Lower lobe of right lung (tissue), 2 donors: ENCODE measurements around the gene HBE1. TPM values are rescaled to one million over a fixed set of nuclear protein-coding genes. Genes with fewer than 3 reads are reported as not detected.
"Not testable (repeated sequence)": the region's sequence is repeated elsewhere in the genome, so short reads cannot be mapped to it uniquely, and the experiment has no call there.

Experiments
- ATAC-seq, 2 donors: fragments of 200-7000 bp; cut with Tn5 transposase; one replicate each; pipeline ENCODE4 v1.9.1; 2020 to 2022; ENCODE audit warnings: mild to moderate bottlenecking in 2 of 2, moderate library complexity in 2 of 2
- DNase-seq: peaks from one replicate; pipeline ENCODE4 v3.0.0-alpha.2; 2020
- H3K27ac ChIP-seq: fragments of 200-600 bp; one replicate; pipeline ENCODE4 v1.8.0; 2022
- H3K27me3 ChIP-seq: fragments of 200-600 bp; one replicate; pipeline ENCODE4 v1.8.0; 2022; ENCODE audit warnings: low read depth
- H3K36me3 ChIP-seq: fragments of 200-600 bp; one replicate; pipeline ENCODE4 v1.8.0; 2022; ENCODE audit warnings: mild to moderate bottlenecking
- H3K4me1 ChIP-seq: fragments of 200-600 bp; one replicate; pipeline ENCODE4 v1.8.0; 2022
- H3K4me3 ChIP-seq: fragments of 200-600 bp; one replicate; pipeline ENCODE4 v1.8.0; 2022; ENCODE audit warnings: mild to moderate bottlenecking
- H3K9me3 ChIP-seq: fragments of 200-600 bp; one replicate; pipeline ENCODE4 v1.8.0; 2022
- intact Hi-C: fragments of 100-400 bp; cut with DNase I; formaldehyde crosslinking; loops from one replicate; pipeline ENCODE4 v1.11.0; 2022
- long read RNA-seq: library from polyadenylated mRNA; unstranded; transcript quantifications from one replicate; pipeline ENCODE4 v2.0.0, GENCODE V29; 2021
- total RNA-seq: library from RNA; stranded (reverse); fragmentation: NEBNext Ultra II Directional; extraction: Animal tissue kit (Norgen Biotek cat#: 25700); gene quantifications from one replicate; pipeline ENCODE4 v1.2.1, GENCODE V29; 2021
- TF ChIP-seq, protein P1 (sequence below): fragments of 200-600 bp; IDR thresholded peaks from one replicate; pipeline ENCODE4 v1.8.0; 2022; ENCODE audit warnings: antibody characterized with exemption, mild to moderate bottlenecking
- donor health status: DM: no; HTN: yes; CAD: no; lungs with severe emphysema.

Gene HBE1
- not detected for total RNA-seq
- long read RNA-seq, result 0 reads

DNA sequence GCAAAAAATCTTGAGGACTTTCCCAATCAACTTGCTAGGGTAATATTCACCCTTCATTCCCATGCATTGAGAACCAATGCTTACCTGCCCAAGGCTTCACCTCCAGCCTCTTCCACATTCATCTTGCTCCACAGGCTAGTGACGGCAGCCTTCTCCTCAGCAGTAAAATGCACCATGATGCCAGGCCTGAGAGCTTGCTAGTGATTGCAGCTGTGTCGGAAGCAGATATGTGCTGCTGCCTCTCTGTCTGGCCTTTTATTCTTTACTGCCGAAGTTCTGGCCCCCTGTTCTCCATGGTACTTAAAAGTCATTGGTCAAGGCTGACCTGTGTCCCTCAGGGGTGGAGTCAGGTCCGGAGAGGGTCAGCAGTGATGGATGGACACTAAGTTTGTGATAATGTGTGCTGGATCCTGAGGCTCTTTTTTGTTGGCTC, at the start of gene HBE1:
Gene HBE1 (minus strand): TSS at position 231 of the 433 bp plus-strand sequence. CDS start 55 bp downstream, at position 176.
- intact Hi-C loops, result no loop called here
- Histone ChIP-seq H3K4me1 (no peaks in the 10 kb centered on the region), H3K4me3 (no peak within 1 kb of the TSS), H3K27me3 (no peaks in the 10 kb centered on the region), H3K36me3 (no peaks in the 10 kb centered on the region), H3K9me3 (no peaks in the 10 kb centered on the region), H3K27ac (no peak within 1 kb of the TSS)
- DNase-seq (no peak), ATAC-seq (no peak)
- TF ChIP-seq, protein P1, sequence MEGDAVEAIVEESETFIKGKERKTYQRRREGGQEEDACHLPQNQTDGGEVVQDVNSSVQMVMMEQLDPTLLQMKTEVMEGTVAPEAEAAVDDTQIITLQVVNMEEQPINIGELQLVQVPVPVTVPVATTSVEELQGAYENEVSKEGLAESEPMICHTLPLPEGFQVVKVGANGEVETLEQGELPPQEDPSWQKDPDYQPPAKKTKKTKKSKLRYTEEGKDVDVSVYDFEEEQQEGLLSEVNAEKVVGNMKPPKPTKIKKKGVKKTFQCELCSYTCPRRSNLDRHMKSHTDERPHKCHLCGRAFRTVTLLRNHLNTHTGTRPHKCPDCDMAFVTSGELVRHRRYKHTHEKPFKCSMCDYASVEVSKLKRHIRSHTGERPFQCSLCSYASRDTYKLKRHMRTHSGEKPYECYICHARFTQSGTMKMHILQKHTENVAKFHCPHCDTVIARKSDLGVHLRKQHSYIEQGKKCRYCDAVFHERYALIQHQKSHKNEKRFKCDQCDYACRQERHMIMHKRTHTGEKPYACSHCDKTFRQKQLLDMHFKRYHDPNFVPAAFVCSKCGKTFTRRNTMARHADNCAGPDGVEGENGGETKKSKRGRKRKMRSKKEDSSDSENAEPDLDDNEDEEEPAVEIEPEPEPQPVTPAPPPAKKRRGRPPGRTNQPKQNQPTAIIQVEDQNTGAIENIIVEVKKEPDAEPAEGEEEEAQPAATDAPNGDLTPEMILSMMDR, result no peak

DNA sequence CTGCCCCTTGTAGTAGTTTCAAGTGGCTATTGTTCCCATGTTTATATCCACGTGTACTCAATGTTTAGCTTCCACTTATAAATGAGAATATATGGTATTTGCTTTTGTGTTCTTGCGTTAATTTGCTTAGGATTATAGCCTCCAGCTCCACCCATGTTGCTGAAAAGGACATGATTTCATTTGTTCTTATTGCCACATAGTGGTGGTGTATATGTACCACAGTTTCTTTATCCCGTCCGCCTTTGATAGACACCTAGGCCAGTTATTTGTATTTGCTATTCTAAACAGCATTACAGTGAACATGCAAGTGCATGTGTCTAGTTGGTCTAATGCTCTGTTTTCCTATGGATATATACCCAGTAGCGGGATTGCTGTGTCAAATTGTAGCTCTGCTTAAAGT, 47.5 kb upstream of the HBE1 start:
- TF ChIP-seq, protein P1, result no peak
- no peak for DNase-seq

DNA sequence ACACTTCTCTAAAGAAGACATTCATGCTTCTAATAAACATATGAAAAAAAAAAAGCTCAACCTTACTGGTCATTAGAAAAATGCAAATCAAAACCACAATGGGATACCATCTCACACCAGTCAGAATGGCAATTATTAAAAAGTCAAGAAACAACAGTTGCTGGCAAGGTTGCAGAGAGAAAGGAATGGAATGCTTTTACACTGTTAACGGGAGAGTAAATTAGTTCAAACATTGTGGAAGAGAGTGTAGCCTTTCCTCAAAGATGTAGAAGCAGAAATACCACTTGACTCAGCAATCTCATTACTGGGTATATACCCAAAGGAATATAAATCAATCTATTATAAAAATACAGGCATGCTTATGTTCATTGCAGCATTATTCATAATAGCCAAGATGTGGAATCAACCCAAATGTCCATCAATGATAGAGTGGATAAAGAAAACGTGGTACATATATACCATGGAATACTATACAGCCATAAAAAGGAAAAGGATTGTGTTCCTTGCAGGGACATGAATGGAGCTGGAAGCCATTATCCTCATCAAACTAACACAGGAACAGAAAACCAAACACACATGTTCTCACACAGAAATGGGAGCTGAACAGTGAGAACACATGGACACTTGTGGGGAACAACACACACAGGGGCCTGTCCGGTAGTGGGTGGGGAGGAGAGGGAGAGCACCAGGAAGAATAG, 43.7 kb upstream of the HBE1 start:
- H3K36me3 ChIP-seq, H3K27me3 ChIP-seq, H3K4me1 ChIP-seq, intact Hi-C loops, H3K9me3 ChIP-seq, H3K27ac ChIP-seq, H3K4me3 ChIP-seq, ATAC-seq, DNase-seq: not testable (repeated sequence)

More for the DNA sequence above, 47.5 kb upstream of the HBE1 start:
- H3K4me3 ChIP-seq, result no peak overlapping the region
- no peak overlapping the region for H3K27ac ChIP-seq
- no peaks in the 10 kb centered on the region for H3K27me3 ChIP-seq
- H3K36me3 ChIP-seq, result no peaks in the 10 kb centered on the region
- no peaks in the 10 kb centered on the region for H3K9me3 ChIP-seq
- intact Hi-C loops, result no loop called here
- H3K4me1 ChIP-seq, result no peaks in the 10 kb centered on the region
- no peak for ATAC-seq

DNA sequence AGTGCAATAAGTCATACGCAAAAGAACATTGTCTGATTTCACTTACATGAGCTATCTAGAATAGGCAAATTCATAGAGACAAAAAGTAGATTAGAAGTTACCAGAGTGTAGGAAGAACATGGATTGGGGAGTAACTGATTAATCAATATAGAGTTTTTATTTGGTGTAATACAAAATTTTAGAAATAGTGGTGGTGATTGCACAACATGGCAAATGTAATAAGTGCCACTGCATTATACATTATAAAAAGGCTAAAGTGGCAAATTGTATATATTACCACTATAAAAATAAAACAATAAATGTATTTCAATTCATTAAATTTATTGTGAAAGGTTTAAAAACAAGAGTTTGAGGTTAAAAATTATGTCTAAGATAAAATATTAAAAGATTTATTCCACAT, 40.7 kb upstream of the HBE1 start:
- Histone ChIP-seq H3K4me1 (no peaks in the 10 kb centered on the region), H3K27ac (no peak overlapping the region), H3K36me3 (no peaks in the 10 kb centered on the region), H3K4me3 (no peak overlapping the region), H3K9me3 (no peaks in the 10 kb centered on the region), H3K27me3 (no peaks in the 10 kb centered on the region)
- ATAC-seq (no peak), DNase-seq (no peak)
- intact Hi-C loops, result no loop called here
- TF ChIP-seq, protein P1, result no peak

DNA sequence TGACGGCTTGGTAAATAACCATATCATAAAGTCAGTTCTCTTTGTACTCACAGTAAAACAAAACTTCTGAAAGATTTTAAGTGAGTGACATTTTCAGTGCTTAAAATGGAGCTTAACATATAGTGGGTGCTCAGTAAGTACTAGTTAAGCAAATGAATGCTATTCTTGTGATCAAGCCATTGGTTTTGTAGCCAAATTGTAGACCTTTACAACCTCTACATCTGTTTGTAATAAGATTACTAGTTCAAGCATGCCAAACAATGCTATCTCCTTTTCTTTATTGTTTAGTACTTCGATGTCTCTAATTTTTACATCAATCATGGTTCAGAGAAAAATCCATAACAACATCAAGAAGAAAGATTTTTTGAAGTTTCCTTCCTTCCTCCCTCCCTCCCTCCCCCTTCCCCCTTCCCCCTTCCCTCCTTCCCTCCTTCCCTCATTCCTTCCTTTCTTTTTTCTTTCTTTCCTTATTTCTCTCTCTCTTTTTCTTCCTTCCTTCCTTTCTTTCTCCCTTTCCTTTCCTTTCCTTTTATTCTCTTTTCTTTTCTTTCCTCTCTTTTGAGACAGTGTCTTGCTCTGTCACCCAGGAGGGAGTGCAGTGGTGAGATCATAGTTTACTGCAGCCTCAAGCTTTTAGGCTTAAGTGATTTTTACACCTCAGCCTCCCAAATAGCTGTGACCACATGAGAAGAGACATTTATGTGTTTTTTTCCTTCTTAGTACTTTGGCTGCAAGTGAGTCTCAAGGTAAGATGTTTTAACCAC, 37.7 kb upstream of the HBE1 start:
- ATAC-seq (no peak), DNase-seq (no peak)
- Histone ChIP-seq H3K4me3 (no peak overlapping the region), H3K36me3 (no peaks in the 10 kb centered on the region), H3K27me3 (no peaks in the 10 kb centered on the region), H3K27ac (no peak overlapping the region), H3K4me1 (no peaks in the 10 kb centered on the region), H3K9me3 (no peaks in the 10 kb centered on the region)
- intact Hi-C loops, result no loop called here
- TF ChIP-seq, protein P1, result no peak

DNA sequence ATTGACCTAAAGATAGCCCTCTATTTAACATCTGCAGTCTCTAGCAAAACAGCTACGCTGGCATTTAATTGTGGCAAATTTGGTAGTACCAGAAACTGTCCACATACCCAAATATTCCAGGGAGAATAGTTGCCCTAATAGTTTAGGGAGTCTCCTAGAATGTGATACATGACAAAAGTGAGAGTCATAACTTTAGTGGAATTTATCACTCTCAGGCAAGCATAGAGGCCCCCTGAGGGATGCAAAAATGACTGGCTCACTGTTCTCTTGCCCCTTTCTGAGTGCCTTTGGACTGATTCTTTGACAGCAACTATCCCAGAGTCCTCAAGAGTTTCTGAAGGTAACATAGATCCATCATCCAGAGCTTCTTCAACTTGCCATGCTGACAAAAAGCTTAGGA, 34.3 kb upstream of the HBE1 start:
- TF ChIP-seq, protein P1, result no peak
- Histone ChIP-seq H3K4me3 (no peak overlapping the region), H3K4me1 (no peaks in the 10 kb centered on the region), H3K27me3 (no peaks in the 10 kb centered on the region), H3K27ac (no peak overlapping the region), H3K36me3 (no peaks in the 10 kb centered on the region), H3K9me3 (no peaks in the 10 kb centered on the region)
- no peak for DNase-seq
- intact Hi-C loops, result no loop called here
- no peak for ATAC-seq
